Common myeloid progenitor, CD34-positive (primary cell): ENCODE data around the gene OBP2A.

Source experiments
- CTCF ChIA-PET: fragments of 350-600 bp; sonication (Branson Sonifier 250); formaldehyde crosslinking; loops from one replicate; lab custom pipeline; 2021; ENCODE audit warnings: antibody characterized with exemption; lab: Charles Lee
- POLR2A ChIA-PET: fragments of 350-600 bp; sonication (Branson Sonifier 250); formaldehyde crosslinking; loops from one replicate; lab custom pipeline; 2021; ENCODE audit warnings: antibody characterized with exemption; lab: Charles Lee
- DNase-seq, 3 donors: peaks; one replicate each; pipeline versions ENCODE4 v3.0.0 to v3.0.0-alpha.2; 2013
- H3K27ac ChIP-seq, 2 experiments: 1 replicate in 1 of 2; 2 replicates in 1 of 2; pipeline ENCODE4 v1.7.0; 2013; ENCODE audit warnings: inconsistent platforms in 2 of 2, low read length in 2 of 2, mild to moderate bottlenecking in 2 of 2, low read depth in 1 of 2, moderate library complexity in 1 of 2; ENCODE audit not compliant: severe bottlenecking in 2 of 2, insufficient read depth in 1 of 2, poor library complexity in 1 of 2
- H3K27me3 ChIP-seq, 5 experiments: replicated peaks in 2 of 5; 1 replicate in 3 of 5; 2 replicates in 2 of 5; pipeline versions ENCODE4 v1.6.1 to v1.7.0; 2013; ENCODE audit warnings: low read length in 4 of 5, mild to moderate bottlenecking in 2 of 5, moderate library complexity in 2 of 5, inconsistent platforms in 1 of 5; ENCODE audit not compliant: insufficient read depth in 5 of 5, control insufficient read depth in 4 of 5
- H3K36me3 ChIP-seq, 4 experiments: 1 replicate in 2 of 4; 2 replicates in 2 of 4; pipeline versions ENCODE4 v1.6.1 to v1.7.0; 2013; ENCODE audit warnings: low read length in 3 of 4, control low read depth in 1 of 4, mild to moderate bottlenecking in 1 of 4; ENCODE audit not compliant: control insufficient read depth in 4 of 4, insufficient read depth in 4 of 4
- H3K4me1 ChIP-seq, 4 experiments: 1 replicate in 3 of 4; 2 replicates in 1 of 4; pipeline versions ENCODE4 v1.6.1 to v1.7.1; 2013; ENCODE audit warnings: low read length in 3 of 4, mild to moderate bottlenecking in 3 of 4, control low read depth in 1 of 4, inconsistent platforms in 1 of 4, moderate library complexity in 1 of 4; ENCODE audit not compliant: control insufficient read depth in 4 of 4, insufficient read depth in 4 of 4; ENCODE audit errors: control extremely low read depth in 1 of 4
- H3K4me3 ChIP-seq, 7 experiments: 1 replicate in 4 of 7; 2 replicates in 3 of 7; pipeline versions ENCODE4 v1.5.1 to v1.7.0; 2013; ENCODE audit warnings: mild to moderate bottlenecking in 7 of 7, low read length in 6 of 7, moderate library complexity in 6 of 7, inconsistent platforms in 2 of 7, low read depth in 2 of 7, control low read depth in 1 of 7; ENCODE audit not compliant: insufficient read depth in 4 of 7, control insufficient read depth in 1 of 7; ENCODE audit errors: extremely low read depth in 1 of 7
- H3K9me3 ChIP-seq, 5 experiments: 1 replicate in 4 of 5; 2 replicates in 1 of 5; pipeline versions ENCODE4 v1.6.1 to v1.7.1; 2013; ENCODE audit warnings: low read length in 4 of 5, mild to moderate bottlenecking in 2 of 5, inconsistent platforms in 1 of 5, low read depth in 1 of 5, moderate library complexity in 1 of 5; ENCODE audit not compliant: control insufficient read depth in 4 of 5, insufficient read depth in 2 of 5; ENCODE audit errors: control extremely low read depth in 1 of 5
- WGBS: methylation state at CpG from one replicate; pipeline ENCODE4 v1.1.5; 2013; ENCODE audit not compliant: insufficient coverage; 5-methylcytosine and 5-hydroxymethylcytosine counted together

Gene OBP2A

DNA sequence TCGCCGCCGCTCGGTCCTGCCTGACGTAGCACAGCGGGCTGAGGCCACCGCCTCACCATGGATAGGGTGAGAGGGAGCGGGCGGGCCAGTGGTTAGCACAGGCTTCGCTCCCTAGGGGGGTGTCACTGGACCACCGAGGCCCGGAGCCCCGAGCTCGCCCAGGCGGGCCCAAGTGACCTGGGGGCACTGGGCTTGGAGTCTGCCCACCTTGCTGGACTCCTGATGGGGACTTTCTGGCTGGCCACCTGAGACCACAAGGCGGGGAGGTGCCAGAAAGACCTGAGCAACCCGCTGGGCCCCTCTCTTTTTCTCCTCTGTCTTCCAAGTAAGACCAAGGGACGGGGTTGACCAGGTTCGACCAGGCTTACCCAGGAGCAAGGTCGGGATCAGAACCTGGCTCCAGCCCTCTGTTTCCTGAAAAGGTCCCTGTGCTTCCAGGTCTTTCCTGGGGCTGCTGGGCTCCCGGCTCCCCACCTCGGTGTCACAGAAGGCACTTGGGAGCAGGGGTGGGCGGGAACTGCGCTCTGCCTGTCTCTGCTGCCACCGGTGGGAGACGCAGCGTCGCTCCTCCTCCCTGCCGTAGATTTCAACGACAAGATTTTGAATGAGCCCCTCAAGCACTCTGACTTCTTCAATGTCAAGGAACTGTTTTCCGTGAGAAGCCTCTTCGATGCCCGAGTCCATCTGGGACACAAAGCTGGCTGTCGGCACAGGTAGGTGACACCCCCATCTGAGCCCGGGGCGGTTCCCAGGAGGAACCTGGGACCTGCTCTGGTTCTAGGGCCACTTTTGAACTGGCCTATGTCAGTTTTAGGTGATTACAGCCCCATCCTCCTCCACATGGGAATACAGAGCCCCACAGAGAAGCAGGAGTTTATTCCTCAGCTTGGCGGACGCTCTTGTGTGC lies 44.4 kb upstream of the OBP2A start:
- 56% methylated on average over 32 of the region's 38 CpGs for WGBS
- Histone ChIP-seq H3K4me1 (peaks cover 0 to 32% (median 29%) of the 10 kb centered on the region in 4 experiments), H3K27ac (peak overlapping the region; percentile 54 to 82), H3K9me3 (no peaks in the 10 kb centered on the region), H3K36me3 (peaks cover 0 to 41% (median 29%) of the 10 kb centered on the region in 4 experiments), H3K27me3 (peaks cover 0 to 10% (median 0%) of the 10 kb centered on the region in 5 experiments), H3K4me3 (peak overlapping the region; percentile 50 to 92 (median 75))
- no peak for DNase-seq
- ChIA-PET CTCF (interaction anchor here (1.2 kb wide), 1 partner anchor 38 kb away, joined by 3 read pairs; no protein-coding TSS in a partner anchor), POLR2A (no interaction called here)

- no peak for DNase-seq
- Histone ChIP-seq H3K9me3 (no peaks in the 10 kb centered on the region), H3K27ac (peak overlapping the region in 1 of 2 experiments; percentile 82), H3K4me3 (peak overlapping the region in 1 of 7 experiments; percentile 74), H3K27me3 (peaks cover 0 to 10% (median 0%) of the 10 kb centered on the region in 5 experiments), H3K36me3 (peaks cover 0 to 41% (median 29%) of the 10 kb centered on the region in 4 experiments), H3K4me1 (peaks cover 0 to 32% (median 29%) of the 10 kb centered on the region in 4 experiments)
- ChIA-PET POLR2A (no interaction called here), CTCF (interaction anchor here (1.2 kb wide), 1 partner anchor 39 kb away, joined by 3 read pairs; no protein-coding TSS in a partner anchor)
- WGBS: 98% methylated on average over 14 of the region's 15 CpGs
Observed at GRCh38 chr9:135502168-135502872, 43.6 kb upstream of the OBP2A start.

DNA sequence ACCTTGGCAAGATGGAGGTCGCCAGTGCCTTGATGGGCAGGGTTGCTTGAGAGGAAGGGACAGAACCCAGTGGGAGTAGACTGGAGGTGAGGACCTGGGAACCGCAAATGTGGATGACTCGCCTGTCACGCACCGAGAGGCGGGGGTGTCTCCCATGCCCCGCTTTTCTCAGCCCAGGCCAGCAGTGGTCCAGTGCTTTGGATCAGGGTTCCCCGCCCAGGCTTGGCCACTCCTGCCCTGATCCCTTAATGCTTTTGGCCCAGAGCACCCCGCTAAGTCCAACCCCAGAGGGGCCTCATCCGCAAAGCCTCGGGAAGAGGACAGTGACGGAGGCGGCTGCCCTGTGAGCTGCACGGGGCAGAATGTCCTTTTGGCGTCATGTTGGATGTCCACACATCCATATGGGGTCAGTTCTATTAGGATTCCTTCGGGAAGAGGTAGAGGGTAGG lies 43.0 kb upstream of the OBP2A start:
- POLR2A ChIA-PET: no interaction called here

GRCh38 chr9:135503371-135504261 lies 42.3 kb upstream of the OBP2A start:
- Histone ChIP-seq H3K36me3 (peaks cover 0 to 41% (median 29%) of the 10 kb centered on the region in 4 experiments), H3K27me3 (peaks cover 0 to 3% (median 0%) of the 10 kb centered on the region in 5 experiments), H3K4me3 (no peak overlapping the region), H3K9me3 (peaks cover 0 to 3% (median 0%) of the 10 kb centered on the region in 5 experiments), H3K27ac (no peak overlapping the region), H3K4me1 (peaks cover 0 to 32% (median 29%) of the 10 kb centered on the region in 4 experiments)
- DNase-seq: no peak
- CTCF ChIA-PET: interaction anchor here (0.8 to 1.3 kb wide), 4 partner anchors 14 to 31 kb away, joined by 3 to 5 read pairs (median 4); no protein-coding TSS in a partner anchor
- POLR2A ChIA-PET: no interaction called here
- 97% methylated on average over 32 of the region's 41 CpGs for WGBS

More for the DNA sequence above, 43.0 kb upstream of the OBP2A start:
- H3K36me3 ChIP-seq: peaks cover 0 to 41% (median 29%) of the 10 kb centered on the region in 4 experiments
- H3K27me3 ChIP-seq: peaks cover 0 to 8% (median 0%) of the 10 kb centered on the region in 5 experiments
- CTCF ChIA-PET: interaction anchor here (1.2 kb wide), 1 partner anchor 40 kb away, joined by 3 read pairs; no protein-coding TSS in a partner anchor
- H3K4me1 ChIP-seq: peaks cover 0 to 32% (median 29%) of the 10 kb centered on the region in 4 experiments
- no peak overlapping the region for H3K4me3 ChIP-seq
- no peaks in the 10 kb centered on the region for H3K9me3 ChIP-seq
- DNase-seq: no peak
- H3K27ac ChIP-seq: no peak overlapping the region
- 97% methylated on average over 16 of the region's 16 CpGs for WGBS

- ChIA-PET CTCF (interaction anchor here (0.7 to 1.5 kb wide), 9 partner anchors 9 to 285 kb away, joined by 3 to 6 read pairs (median 4); no protein-coding TSS in a partner anchor), POLR2A (no interaction called here)
- Histone ChIP-seq H3K4me3 (no peak overlapping the region), H3K4me1 (peaks cover 0 to 26% (median 21%) of the 10 kb centered on the region in 4 experiments), H3K27ac (no peak overlapping the region), H3K9me3 (peaks cover 0 to 6% (median 0%) of the 10 kb centered on the region in 5 experiments), H3K36me3 (peaks cover 0 to 41% (median 29%) of the 10 kb centered on the region in 4 experiments), H3K27me3 (no peaks in the 10 kb centered on the region)
- 80% methylated on average over 21 of the region's 21 CpGs for WGBS
- DNase-seq: peak; percentile 61 to 73 (median 72)
Observed at GRCh38 chr9:135504262-135505243, 41.4 kb upstream of the OBP2A start.
